Keratinocyte (primary cell): ENCODE measurements around the gene CORO7. TPM values are rescaled to one million over a fixed set of nuclear protein-coding genes. Genes with fewer than 3 reads are reported as not detected.

Source experiments
- DNase-seq: peaks from one replicate; pipeline ENCODE4 v3.0.0-alpha.2; 2011; ENCODE audit warnings: low read depth, missing footprints, low spot score
- FAIRE-seq: peaks from 2 replicates; lab custom pipeline; 2011; peaks lifted over from hg19 to GRCh38; lab: Jason Lieb, UNC
- H2AFZ ChIP-seq: 2 replicates; pipeline ENCODE4 v1.6.0; 2012; ENCODE audit warnings: low read length, control low read depth, inconsistent platforms; ENCODE audit not compliant: control insufficient read depth
- H3K27ac ChIP-seq: 2 replicates; pipeline ENCODE4 v1.5.1; 2011; ENCODE audit warnings: low read length; ENCODE audit not compliant: control insufficient read depth, insufficient read depth
- H3K27me3 ChIP-seq: 3 replicates; pipeline ENCODE4 v1.6.0; 2011; ENCODE audit warnings: low read length; ENCODE audit not compliant: control insufficient read depth, insufficient read depth; ENCODE audit errors: extremely low read depth
- H3K36me3 ChIP-seq, 2 experiments: 2 replicates in 1 of 2; 3 replicates in 1 of 2; pipeline ENCODE4 v1.5.1; 2011; ENCODE audit warnings: low read length in 2 of 2, mild to moderate bottlenecking in 1 of 2; ENCODE audit not compliant: control insufficient read depth in 2 of 2, insufficient read depth in 2 of 2; ENCODE audit errors: extremely low read depth in 1 of 2
- H3K4me1 ChIP-seq: 3 replicates; pipeline ENCODE4 v1.5.1; 2011; ENCODE audit warnings: low read length; ENCODE audit not compliant: control insufficient read depth, insufficient read depth; ENCODE audit errors: extremely low read depth
- H3K4me2 ChIP-seq: 3 replicates; pipeline ENCODE4 v1.6.0; 2011; ENCODE audit warnings: low read depth, low read length; ENCODE audit not compliant: control insufficient read depth, insufficient read depth; ENCODE audit errors: extremely low read depth
- H3K4me3 ChIP-seq, 3 experiments: fragments of 200-600 bp in 1 of 3; sonication (generic) in 1 of 3; 2 replicates in 2 of 3; 3 replicates in 1 of 3; pipeline ENCODE4 v1.5.1; 2011 to 2016; ENCODE audit warnings: low read length in 3 of 3, mild to moderate bottlenecking in 3 of 3, control low read depth in 2 of 3, inconsistent platforms in 1 of 3, low read depth in 1 of 3, mixed read lengths in 1 of 3, mixed run types in 1 of 3, moderate library complexity in 1 of 3; ENCODE audit not compliant: control insufficient read depth in 2 of 3, insufficient read depth in 2 of 3; ENCODE audit errors: extremely low read depth in 1 of 3
- H3K79me2 ChIP-seq: 2 replicates; pipeline ENCODE4 v1.6.0; 2012; ENCODE audit warnings: low read length; ENCODE audit not compliant: control insufficient read depth, insufficient read depth
- H3K9ac ChIP-seq: 3 replicates; pipeline ENCODE4 v1.6.0; 2011; ENCODE audit warnings: low read length; ENCODE audit not compliant: control insufficient read depth, insufficient read depth; ENCODE audit errors: extremely low read depth
- H3K9me1 ChIP-seq: 3 replicates; pipeline ENCODE4 v1.6.0; 2011; ENCODE audit warnings: low read length; ENCODE audit not compliant: control insufficient read depth, insufficient read depth; ENCODE audit errors: extremely low read depth
- H3K9me3 ChIP-seq: 2 replicates; pipeline ENCODE4 v1.5.1; 2012; ENCODE audit warnings: low read depth, low read length; ENCODE audit not compliant: control insufficient read depth
- H4K20me1 ChIP-seq: 3 replicates; pipeline ENCODE4 v1.6.0; 2011; ENCODE audit warnings: low read length; ENCODE audit not compliant: control insufficient read depth, insufficient read depth; ENCODE audit errors: extremely low read depth
- EZH2 ChIP-seq: IDR thresholded peaks from one replicate; pipeline ENCODE4 v1.6.1; 2012; ENCODE audit warnings: inconsistent platforms, mild to moderate bottlenecking, low read length, moderate library complexity
- dilution Hi-C: fragments of 300-500 bp; cut with MboI; formaldehyde crosslinking; loops from one replicate; pipeline ENCODE4 v1.7.0; 2020; ENCODE audit warnings: low sequenced_read_pairs; ENCODE audit not compliant: extremely low pct_ligation_motif_present
- polyA plus RNA-seq, 5 experiments: library from polyadenylated mRNA; depleted of rRNA in 3 of 5; stranded (reverse) in 3 of 5; stranded (forward) in 1 of 5; unstranded in 1 of 5; fragments of >200 nt; gene quantifications; 1 replicate in 1 of 5; 2 replicates in 3 of 5; 3 replicates in 1 of 5; pipeline versions ENCODE4 v1.2.1 to v1.2.3, GENCODE V29; 2011 to 2012; ENCODE audit warnings: missing spikeins in 2 of 5, low read depth in 1 of 5, low replicate concordance in 1 of 5
- TF ChIP-seq, protein P1 (sequence below), 3 experiments: IDR thresholded peaks in 1 of 3; conservative IDR thresholded peaks in 1 of 3; optimal IDR thresholded peaks in 1 of 3; 2 replicates in 2 of 3; 3 replicates in 1 of 3; pipeline versions ENCODE3 to v1.5.1; 2011; ENCODE audit warnings: low read length in 3 of 3, mild to moderate bottlenecking in 3 of 3, moderate library complexity in 2 of 3, control low read depth in 1 of 3, inconsistent platforms in 1 of 3; ENCODE audit not compliant: insufficient read depth in 2 of 3; ENCODE audit errors: extremely low read depth in 1 of 3

CORO7 gene
- polyA plus RNA-seq, 1 donor (not counting 4 experiments of a cell fraction or from before 2014, with no cell fraction given): 8.4 TPM

DNA sequence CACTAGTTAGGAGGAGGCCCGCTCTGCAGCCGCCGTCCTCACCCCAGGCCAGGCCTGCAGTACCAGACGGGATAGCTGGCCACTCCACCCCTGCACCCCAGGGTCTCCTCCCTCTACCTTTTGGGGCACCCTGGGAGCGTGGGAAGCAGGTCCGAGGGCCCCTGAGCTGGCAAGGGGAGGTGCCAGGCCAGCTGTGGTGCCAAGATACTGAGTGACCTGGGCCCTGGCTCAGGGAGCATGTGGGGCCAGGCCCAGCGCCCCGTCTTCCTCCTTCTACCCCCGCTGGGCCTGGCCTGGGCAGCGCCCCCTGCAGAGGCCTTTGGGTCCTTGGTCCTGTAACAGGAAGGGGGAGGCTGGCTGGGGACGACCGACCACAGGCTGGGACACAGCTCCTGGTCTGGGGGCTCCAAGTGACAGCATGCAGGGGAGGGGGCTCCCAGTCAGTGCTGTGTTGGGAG, 78.2 kb downstream of the CORO7 start:
- Histone ChIP-seq H4K20me1 (peaks cover 5% of the 10 kb centered on the region), H3K79me2 (peaks cover 17% of the 10 kb centered on the region), H3K36me3 (peaks cover 8 to 26% of the 10 kb centered on the region in 2 experiments), H2AFZ (no peak overlapping the region), H3K4me1 (no peaks in the 10 kb centered on the region), H3K9ac (no peak overlapping the region), H3K4me2 (no peak overlapping the region), H3K4me3 (no peak overlapping the region), H3K9me3 (no peaks in the 10 kb centered on the region), H3K9me1 (no peaks in the 10 kb centered on the region), H3K27me3 (no peaks in the 10 kb centered on the region), H3K27ac (no peak overlapping the region)
- TF ChIP-seq, protein P1, sequence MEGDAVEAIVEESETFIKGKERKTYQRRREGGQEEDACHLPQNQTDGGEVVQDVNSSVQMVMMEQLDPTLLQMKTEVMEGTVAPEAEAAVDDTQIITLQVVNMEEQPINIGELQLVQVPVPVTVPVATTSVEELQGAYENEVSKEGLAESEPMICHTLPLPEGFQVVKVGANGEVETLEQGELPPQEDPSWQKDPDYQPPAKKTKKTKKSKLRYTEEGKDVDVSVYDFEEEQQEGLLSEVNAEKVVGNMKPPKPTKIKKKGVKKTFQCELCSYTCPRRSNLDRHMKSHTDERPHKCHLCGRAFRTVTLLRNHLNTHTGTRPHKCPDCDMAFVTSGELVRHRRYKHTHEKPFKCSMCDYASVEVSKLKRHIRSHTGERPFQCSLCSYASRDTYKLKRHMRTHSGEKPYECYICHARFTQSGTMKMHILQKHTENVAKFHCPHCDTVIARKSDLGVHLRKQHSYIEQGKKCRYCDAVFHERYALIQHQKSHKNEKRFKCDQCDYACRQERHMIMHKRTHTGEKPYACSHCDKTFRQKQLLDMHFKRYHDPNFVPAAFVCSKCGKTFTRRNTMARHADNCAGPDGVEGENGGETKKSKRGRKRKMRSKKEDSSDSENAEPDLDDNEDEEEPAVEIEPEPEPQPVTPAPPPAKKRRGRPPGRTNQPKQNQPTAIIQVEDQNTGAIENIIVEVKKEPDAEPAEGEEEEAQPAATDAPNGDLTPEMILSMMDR (optimal IDR thresholded peaks at IDR 0.05 in 1 of 3, IDR thresholded peaks at IDR 0.05 in 1 of 3, conservative IDR thresholded peaks at IDR 0.05 in 1 of 3; ENCODE audit: extremely low read depth in 1 of 3, insufficient read depth in 2 of 3, low read length in 3 of 3): no peak
- no peak for TF ChIP-seq EZH2
- FAIRE-seq (no peak), DNase-seq (no peak)
- dilution Hi-C loops: no loop called here

DNA sequence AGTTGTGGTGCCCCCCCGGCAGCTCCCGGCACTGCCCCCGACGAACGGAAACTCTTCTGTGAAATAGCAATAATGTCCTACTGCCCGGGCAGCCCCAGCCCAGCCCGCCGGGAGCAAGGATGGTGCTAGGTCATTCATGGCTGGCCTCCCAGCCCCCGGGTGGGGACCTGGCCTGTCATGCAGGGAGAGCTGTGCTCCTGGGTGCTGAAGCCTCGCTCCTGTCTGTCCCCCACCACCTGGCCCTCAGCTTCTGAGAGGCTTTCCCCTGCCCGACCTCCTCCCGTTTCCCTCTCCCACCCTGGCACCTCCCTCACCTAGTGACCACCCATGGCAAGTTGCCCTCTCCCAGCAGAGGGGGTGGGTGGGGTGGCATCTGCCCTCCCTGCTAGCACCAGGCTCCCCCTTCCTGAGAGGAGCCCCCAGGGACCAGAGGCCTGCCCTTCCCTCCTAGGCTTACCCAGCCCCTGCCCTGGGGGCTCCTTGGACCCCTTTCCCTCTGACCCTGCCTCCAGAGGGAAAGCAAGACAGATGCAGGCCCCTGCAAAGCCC, 78.8 kb downstream of the CORO7 start:
- Histone ChIP-seq H3K4me1 (no peaks in the 10 kb centered on the region), H3K4me2 (no peak overlapping the region), H3K79me2 (peaks cover 12% of the 10 kb centered on the region), H3K36me3 (peaks cover 9 to 26% of the 10 kb centered on the region in 2 experiments), H3K9me1 (no peaks in the 10 kb centered on the region), H3K9ac (no peak overlapping the region), H2AFZ (no peak overlapping the region), H3K27me3 (no peaks in the 10 kb centered on the region), H3K9me3 (no peaks in the 10 kb centered on the region), H3K27ac (no peak overlapping the region), H3K4me3 (no peak overlapping the region), H4K20me1 (no peaks in the 10 kb centered on the region)
- no peak for DNase-seq
- dilution Hi-C loops: no loop called here
- no peak for FAIRE-seq
- TF ChIP-seq EZH2: no peak
- TF ChIP-seq, protein P1 (optimal IDR thresholded peaks at IDR 0.05 in 1 of 3, IDR thresholded peaks at IDR 0.05 in 1 of 3, conservative IDR thresholded peaks at IDR 0.05 in 1 of 3; ENCODE audit: extremely low read depth in 1 of 3, insufficient read depth in 2 of 3, low read length in 3 of 3): no peak
